ENCODE data around the gene G0S2.

G0S2 gene

DNA sequence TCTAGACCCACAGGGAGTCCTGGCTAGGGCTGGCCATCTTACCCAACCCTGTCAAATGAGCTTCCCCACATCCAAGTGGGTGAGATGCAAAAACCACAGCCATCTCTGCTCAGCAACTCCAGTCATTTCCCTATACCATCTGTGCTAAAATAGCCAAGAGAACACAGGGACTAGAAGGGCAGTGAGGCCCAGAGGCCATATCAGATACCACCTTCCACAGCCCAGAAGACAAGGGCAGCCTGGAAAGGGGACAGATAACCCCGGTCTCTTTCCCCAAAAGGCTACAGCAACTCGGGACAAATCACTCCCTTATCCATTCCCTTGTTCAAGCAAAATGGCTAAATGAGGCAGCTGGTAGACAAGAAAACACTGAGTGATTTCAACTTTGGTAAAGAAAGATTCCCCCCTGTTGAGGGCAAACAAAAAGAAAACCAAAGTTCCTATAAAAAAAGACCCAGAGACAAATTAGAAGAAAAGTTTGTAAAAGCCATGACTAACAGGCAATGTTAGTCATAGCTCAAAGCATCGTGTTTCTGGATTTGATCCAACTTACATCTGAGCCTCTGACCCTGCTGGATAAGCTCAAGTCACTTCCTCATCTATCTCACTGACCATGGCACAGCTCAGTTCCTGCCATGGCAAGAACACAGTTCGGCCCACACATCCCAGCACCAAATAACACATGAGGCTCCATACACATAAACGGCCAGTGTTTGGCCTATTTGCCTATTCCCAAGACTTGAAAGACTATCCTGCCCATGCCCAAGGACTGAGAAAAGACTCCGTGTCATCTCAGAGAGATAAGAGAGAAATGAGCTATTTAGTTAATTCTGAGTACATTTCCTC, 26.1 kb upstream of the G0S2 start:
- no peak for DNase-seq

- no peak for DNase-seq
Measured at GRCh38 chr1:209650454-209650853, 24.8 kb upstream of the G0S2 start.

DNA sequence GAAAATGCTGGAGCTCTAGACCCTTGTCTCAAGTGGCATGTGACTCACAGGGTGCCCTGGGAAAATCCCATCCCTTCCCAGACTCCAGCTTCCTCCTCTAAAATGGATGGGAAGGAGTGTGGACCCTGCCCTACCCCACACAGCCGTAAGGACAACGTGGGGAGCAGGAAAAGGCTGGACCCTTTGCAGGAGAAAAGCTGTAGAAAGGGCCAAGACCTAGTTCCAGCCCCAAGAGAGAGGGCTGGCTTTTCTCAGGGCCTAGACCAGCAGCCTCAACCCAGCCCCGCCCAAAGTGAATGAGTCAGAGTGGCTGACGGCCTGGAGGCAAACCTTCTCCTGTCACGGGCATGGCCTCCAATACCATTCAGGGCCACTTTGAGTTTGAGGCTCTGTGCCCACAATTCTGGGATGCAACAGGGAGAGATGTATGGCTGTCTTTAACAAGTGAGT, 24.0 kb upstream of the G0S2 start:
- DNase-seq: no peak

DNA sequence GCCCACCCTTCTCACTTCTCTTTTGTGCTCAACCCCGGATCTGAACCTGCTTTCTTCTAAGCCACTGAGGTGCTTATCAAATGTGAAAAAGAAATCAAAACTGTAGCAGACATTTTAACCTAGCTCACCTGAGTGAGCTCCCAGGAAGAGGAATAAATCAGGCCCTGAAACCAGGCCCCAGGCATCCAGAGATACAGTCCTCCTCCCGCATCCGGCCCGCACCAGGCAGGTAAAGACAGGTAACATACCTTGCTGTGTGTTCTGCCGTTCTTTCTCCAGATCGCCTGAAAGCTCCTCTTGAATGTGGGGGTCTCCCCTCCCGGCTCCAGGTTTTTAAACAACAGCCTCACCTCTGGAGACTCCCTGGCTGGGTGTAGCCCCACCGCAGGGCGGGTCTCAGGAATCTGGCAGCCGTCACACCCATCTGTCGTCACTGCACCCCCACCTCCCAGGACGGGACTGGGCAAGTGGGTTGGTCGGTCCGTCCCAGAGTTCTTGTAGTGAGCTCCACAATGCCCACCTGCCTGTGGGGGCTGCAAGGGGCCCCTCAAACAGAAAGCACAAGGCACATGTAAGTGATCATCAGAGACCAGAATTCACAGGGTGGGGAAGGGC, 23.0 kb upstream of the G0S2 start, which contains the start of gene LAMB3:
LAMB3 (minus strand) TSS at position 305 of the 615 bp plus-strand sequence. CDS start 1,481 bp downstream, outside the sequence.
- no peak for DNase-seq

DNA sequence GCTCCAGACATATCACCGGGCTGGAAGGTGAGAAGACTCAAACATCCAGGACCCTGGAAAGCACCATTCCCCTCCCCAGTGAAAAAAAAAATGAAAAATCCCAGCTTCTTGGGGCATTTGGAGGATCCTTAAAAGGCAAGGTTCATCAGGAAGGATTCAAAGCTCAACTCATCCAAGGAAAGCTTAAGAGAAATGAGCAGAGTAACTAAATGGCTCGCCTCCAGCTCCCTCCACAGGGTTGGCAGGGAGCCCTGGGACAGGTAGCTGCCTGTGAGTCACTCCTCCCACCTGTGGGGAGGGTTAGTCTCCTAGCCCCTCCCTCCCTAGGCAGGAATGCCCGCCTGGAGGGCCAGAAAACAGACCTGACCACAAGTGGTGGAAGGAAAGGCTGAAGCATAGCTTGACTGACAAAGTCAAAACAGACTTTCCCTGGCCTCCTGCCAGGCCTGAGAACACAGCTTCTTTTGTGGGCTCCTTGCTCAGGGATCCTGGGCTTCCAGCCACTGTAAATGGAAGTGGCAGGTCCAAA, 22.3 kb upstream of the G0S2 start:
- peak; percentile 99 for DNase-seq

DNA sequence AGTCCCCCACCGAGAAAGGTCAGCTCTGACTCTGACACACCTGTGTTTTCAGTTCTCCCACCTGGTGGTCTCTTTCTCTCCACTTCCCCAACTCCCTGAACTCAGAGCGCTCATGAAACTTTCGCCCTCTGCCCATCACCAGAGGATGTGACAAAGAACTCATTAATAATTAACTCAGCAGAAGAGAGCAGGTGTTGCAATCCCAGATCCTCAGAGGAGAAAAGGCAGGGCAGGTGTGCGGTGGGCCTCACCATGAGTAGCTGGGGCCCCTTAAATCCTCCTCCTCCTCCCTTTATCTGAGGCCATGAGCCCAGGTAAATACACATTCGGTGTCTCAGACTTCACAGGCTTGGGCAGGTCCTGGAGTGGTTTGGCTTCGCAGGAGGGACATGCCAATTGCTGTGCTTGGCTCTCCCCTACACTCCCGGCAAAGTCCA, 21.3 kb upstream of the G0S2 start:
- no peak for DNase-seq

- no peak for DNase-seq
Measured at GRCh38 chr1:209655411-209656231, 19.6 kb upstream of the G0S2 start.

GRCh38 chr1:209657140-209657879, 17.9 kb upstream of the G0S2 start:
- DNase-seq: no peak

DNA sequence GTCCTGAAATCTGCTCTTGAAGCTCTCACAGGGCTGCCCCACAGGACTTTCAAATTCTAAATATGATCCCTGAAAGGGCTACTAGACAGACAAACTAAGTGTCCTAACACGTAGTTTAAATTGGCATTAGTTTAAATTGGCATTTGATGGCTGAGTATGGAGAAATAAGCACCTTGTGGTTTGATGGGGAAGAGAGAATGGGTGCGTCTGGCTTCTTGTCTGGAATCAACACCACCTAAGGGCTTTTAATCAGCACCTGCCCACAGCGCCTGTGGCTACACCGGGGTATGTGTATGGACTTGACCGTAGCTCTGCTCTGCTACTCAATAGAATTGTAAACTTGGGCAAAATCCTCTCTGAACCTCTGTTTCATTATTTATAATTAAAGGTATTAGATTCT, 17.3 kb upstream of the G0S2 start:
- DNase-seq: no peak

DNA sequence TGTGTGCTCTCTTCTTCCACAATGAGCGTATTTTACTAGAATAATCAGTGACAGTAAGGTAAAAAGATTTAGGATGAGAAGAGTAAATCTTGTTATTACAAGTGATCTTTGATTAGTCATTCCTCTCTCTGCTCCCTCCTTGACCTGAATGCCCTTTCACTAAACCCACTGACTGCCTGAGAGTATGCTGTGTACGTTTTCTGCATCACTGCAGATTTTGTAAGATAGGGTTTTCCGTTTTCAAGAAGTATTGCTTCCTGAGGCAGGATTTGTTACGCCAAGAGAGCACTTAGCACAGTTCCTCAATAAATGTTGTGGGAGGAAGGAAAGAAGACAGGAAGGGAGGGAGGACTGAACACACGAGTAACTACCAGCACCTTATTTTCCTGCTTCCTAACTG, 15.3 kb upstream of the G0S2 start:
- DNase-seq: no peak

DNA sequence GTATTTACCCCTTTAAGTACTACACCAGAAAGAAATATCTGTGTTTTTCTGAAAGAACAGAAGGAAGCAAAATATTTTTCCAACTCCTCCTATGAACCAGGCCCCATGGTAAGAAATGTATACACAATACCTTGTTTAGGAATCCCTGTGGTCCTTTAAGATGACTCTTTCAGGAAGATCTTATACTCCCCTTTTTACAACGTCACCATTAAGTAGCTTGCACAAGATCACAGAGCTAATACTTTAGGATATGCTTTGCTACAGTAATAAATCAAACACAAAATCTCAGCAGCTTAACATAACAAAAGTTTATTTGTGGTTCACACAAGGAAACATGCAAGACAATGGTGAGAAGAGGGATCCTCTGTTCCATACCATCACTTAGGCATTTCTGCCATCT, 14.1 kb upstream of the G0S2 start:
- no peak for DNase-seq

- no peak for DNase-seq
Measured at GRCh38 chr1:209662879-209663327, 12.3 kb upstream of the G0S2 start.

GRCh38 chr1:209667103-209667502, 8.1 kb upstream of the G0S2 start:
- DNase-seq: no peak

- no peak for DNase-seq
Measured at GRCh38 chr1:209667708-209668107, 7.5 kb upstream of the G0S2 start.

GRCh38 chr1:209670441-209671082, 4.7 kb upstream of the G0S2 start:
- DNase-seq: no peak

DNA sequence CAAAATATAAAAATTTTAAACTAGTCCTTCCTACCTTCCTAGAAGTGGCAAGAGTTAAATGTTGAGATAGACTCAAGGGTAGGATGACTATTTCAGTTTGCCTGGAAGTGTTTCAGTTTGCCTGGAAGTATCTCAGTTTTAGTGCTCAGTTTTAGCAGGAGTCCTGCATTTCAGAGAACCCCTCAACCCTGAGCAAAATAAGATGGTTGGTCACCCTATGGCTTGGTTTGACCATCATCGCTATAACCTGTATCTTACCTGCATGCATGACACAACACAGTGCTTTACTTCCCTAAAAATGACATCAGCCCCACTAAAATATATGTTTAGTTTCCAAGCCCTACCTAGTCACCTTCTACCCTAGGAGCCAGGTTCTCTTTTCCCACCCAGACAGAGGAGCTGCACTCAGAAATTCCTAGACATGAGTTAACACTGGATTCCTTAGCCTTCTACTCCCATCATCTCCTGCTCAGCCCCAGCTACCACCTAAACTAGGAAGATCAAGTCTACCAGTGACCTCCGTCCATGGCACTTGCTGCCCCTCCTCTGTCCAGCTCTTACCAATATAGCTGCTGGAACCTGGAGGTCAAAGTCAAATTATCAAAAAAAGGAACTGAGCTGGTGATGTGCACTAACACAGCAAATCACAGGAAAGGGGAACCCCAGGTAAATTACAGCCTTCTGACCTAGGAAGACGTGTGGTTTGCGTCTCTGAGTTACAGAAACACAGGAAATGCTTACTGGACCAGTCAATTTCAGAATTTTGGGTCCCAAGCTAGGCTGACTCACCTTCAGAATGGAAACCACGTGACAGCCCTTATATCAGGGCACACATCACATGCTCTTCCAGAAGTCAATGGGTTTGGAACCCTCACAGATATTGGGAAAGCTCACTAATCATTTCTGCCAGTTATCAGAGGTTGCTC, 2.2 kb upstream of the G0S2 start:
- no peak for DNase-seq

- no peak for DNase-seq
Measured at GRCh38 chr1:209673631-209674417, 1.4 kb upstream of the G0S2 start.

GRCh38 chr1:209675565-209676154, 448 bp downstream of the G0S2 start:
- no peak for DNase-seq

DNA sequence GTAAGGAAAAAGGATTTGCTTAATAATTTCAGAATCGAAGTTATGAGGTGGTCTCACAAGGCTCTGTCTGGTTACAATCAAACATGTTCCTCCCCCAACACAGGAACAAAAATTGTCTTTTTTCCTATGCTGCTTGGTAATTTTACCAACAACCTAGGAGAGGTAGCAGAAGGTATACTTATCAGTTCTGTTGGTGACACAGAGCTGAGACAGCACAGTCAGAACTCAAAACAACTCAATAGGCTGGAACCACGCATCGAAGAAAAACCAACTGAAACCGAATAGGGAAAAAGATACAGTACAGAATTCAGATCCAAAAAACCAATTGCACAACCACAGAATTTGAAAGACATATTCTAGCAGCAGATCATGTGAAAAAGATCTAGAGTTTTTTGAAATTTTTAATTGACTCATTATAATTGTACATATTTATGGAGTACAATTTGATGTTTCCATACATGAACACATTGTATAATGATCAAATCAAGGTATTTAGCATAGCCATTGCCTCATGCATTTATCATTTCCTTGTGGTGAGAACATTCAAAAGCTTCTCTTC, 3.8 kb downstream of the G0S2 start:
- no peak for DNase-seq

All from NCI-H1048 (cell line).